Vein endothelial cell (primary cell): ENCODE measurements around the gene BLVRA. TPM values are rescaled to one million over a fixed set of nuclear protein-coding genes. Genes with fewer than 3 reads are reported as not detected.

Experiments
- total RNA-seq: library from RNA; depleted of rRNA; stranded (reverse); fragments of >200 nt; gene quantifications from 2 replicates; pipeline ENCODE4 v1.2.3, GENCODE V29; 2012

Gene BLVRA, protein sequence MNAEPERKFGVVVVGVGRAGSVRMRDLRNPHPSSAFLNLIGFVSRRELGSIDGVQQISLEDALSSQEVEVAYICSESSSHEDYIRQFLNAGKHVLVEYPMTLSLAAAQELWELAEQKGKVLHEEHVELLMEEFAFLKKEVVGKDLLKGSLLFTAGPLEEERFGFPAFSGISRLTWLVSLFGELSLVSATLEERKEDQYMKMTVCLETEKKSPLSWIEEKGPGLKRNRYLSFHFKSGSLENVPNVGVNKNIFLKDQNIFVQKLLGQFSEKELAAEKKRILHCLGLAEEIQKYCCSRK
- 18.9 and 20.3 TPM in 2 replicates for total RNA-seq

DNA sequence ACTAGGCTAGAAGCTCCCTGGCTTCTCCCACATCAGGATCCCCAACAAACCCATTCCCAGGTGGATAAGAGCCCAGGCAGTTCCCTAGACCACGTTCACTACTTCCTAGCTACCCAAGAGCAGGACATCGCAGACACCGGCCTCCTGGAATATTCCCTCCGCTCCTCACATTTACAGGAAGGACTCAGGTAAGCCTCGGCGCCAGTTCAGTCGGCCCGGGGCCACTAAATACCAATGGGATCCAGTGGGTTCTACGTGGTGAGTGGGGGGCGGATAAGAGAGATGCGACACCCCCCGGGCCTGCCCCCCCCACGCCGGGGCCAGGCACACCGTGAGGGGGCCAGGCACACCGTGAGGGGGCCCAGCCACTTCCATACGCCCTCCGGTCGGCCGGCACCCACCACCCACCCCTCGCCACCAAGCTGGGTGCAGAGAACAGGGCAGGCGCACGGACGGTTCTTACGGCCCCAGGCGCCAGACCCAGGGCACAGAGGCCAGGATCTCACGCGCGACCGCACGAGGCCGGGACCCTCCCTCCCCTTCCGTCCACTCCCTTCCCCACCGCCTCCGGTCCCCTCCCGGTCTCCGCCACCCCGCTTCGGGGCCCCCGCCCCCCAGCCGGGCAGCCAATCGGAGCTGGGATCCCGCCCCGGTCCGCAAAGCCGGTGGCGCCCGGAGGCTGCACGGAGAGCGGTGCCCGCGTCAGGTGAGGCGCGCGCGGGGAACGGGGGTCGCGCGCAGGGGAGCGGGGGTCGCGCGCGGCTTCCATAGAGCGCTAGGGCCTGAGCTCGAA lies at the start of gene BLVRA:
Gene BLVRA, plus strand, starts transcription at position 652 of the 793 bp plus-strand sequence. CDS start 12,479 bp downstream, outside the sequence.

DNA sequence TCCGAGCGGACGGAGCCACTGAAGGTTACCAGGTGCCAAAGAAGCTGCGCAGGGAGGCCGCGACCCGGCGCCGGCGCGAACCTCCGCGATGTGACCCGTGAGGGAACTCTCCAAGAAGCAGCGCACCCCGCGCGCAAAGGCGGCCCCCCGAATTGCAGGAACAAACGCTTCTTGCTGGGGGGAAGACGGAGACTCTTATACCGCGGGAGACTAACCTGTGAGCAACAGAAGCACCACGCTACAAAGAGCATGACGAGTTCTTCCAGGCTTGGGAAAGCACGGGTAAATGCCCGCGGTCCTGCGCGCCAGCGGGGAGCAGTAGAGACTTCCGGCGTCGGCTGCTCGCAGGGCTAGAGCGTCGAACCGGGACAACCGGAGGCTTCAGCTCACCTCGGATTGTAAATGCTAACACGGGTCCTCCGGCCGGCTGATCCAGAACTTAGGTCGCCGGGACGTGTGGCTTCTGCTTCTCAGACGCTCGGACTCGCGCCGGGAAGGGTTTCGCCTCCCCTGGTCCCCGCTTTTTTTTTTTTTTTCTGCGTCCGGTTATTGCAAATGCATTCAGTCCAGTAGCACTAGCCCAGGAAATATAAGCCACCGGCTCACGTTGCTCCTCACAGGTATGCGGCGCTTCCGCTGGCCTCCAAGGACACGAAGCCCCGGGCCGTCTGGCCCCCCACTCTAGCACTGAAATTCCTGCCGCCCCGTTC lies 29.1 kb upstream of the BLVRA start, which contains the start of gene COA1:
Gene COA1, minus strand, starts transcription at position 310 of the 710 bp plus-strand sequence. CDS start 80,909 bp downstream, outside the sequence.

Other genes starting within 250 kb of the BLVRA start
- gene STK17A, start 175.6 kb upstream of the BLVRA start, total RNA-seq: 93.4 and 114 TPM in 2 replicates
- 45.7 and 53.9 TPM in 2 replicates for gene COA1, start 29.2 kb upstream of the BLVRA start, total RNA-seq
- gene MRPS24, start 110.8 kb downstream of the BLVRA start, total RNA-seq: 69.2 and 78.3 TPM in 2 replicates
- gene URGCP, start 147.9 kb downstream of the BLVRA start, total RNA-seq: 21.9 TPM in 2 replicates
- gene UBE2D4, start 167.8 kb downstream of the BLVRA start, total RNA-seq: 17.3 and 18.1 TPM in 2 replicates
- gene SPDYE1, start 239.2 kb downstream of the BLVRA start, total RNA-seq: not detected in 2 replicates